PC-3 (cell line): Measurements from ENCODE around the gene TBC1D5.

ENCODE experiments used
- CTCF ChIP-seq: fragments of 300-600 bp; sonication (generic); conservative IDR thresholded peaks from 2 replicates; pipeline ENCODE4 v1.5.1; 2017; ENCODE audit warnings: antibody characterized with exemption, low read depth, mild to moderate bottlenecking, low read length
- EZH2 ChIP-seq: fragments of 300-600 bp; sonication (generic); IDR thresholded peaks from one replicate; pipeline ENCODE4 v1.6.1; 2017; ENCODE audit warnings: antibody characterized with exemption, mild to moderate bottlenecking, low read length; ENCODE audit not compliant: unreplicated experiment
- EZH2phosphoT487 ChIP-seq: fragments of 300-600 bp; sonication (generic); IDR thresholded peaks from 2 replicates; pipeline ENCODE4 v1.6.1; 2018; ENCODE audit warnings: mild to moderate bottlenecking, antibody characterized with exemption, low read length, borderline replicate concordance

GRCh38 chr3:17158941-17159682 is 583.3 kb downstream of the TBC1D5 start:
- TF ChIP-seq EZH2: no peak
- TF ChIP-seq EZH2phosphoT487: no peak
- no peak for TF ChIP-seq CTCF
